HCT116 (cell line): ENCODE results near the gene ZNF652. TPM values are rescaled to one million over a fixed set of nuclear protein-coding genes. Genes with fewer than 3 reads are reported as not detected.

Source experiments
- ATAC-seq: fragments of 200-7000 bp; cut with Tn5 transposase; 2 replicates; pipeline ENCODE4 v1.9.1; 2020; ENCODE audit warnings: mild to moderate bottlenecking, moderate library complexity
- BruUV-seq: library from RNA; stranded (reverse); fragments of 400-500 nt; replicated peaks from 2 replicates; lab custom pipeline; 2021; lab: Mats Ljungman, UMichigan
- CTCF ChIA-PET: fragments of 300-600 bp; sonication (Branson Sonifier 250); formaldehyde crosslinking; loops from one replicate; lab custom pipeline; 2021; ENCODE audit warnings: antibody characterized with exemption; lab: Charles Lee
- POLR2A ChIA-PET: fragments of 300-600, 350-600 bp; sonication (Branson Sonifier 250); formaldehyde crosslinking; loops from one replicate; lab custom pipeline; 2021; ENCODE audit warnings: antibody characterized with exemption; lab: Charles Lee
- RAD21 ChIA-PET, 2 experiments: fragments of 300-600 bp; sonication (Branson Sonifier 250); formaldehyde crosslinking; loops; one replicate each; lab custom pipeline; 2023; ENCODE audit warnings: low total read pairs in 2 of 2; ENCODE audit not compliant: uncharacterized antibody in 2 of 2, unreplicated experiment in 2 of 2, low non-redundant PET in 1 of 2; lab: Charles Lee
- DNase-seq: peaks from one replicate; pipeline ENCODE4 v3.0.0-alpha.2; 2010; ENCODE audit warnings: low read depth, low spot score
- H2AFZ ChIP-seq: fragments of 200-600 bp; shearing (Covaris generic), sonication (generic); 2 replicates; pipeline ENCODE4 v1.6.1; 2017; ENCODE audit warnings: low read depth, mixed run types, mixed read lengths, antibody characterized with exemption, low read length; ENCODE audit not compliant: poor library complexity, severe bottlenecking
- H3K27ac ChIP-seq: 2 replicates; pipeline ENCODE4 v1.5.1; 2012; ENCODE audit warnings: low read depth, low read length
- H3K27me3 ChIP-seq: fragments of 200-600 bp; sonication (generic); 2 replicates; pipeline ENCODE4 v1.6.1; 2016; ENCODE audit warnings: mixed run types, low read length, mixed read lengths; ENCODE audit not compliant: insufficient read depth
- H3K36me3 ChIP-seq, 2 experiments: fragments of 200-500 bp in 1 of 2; fragments of 200-600 bp in 1 of 2; sonication (Bioruptor generic) in 1 of 2; sonication (generic) in 1 of 2; 2 replicates each; pipeline versions ENCODE4 v1.5.1 to v1.6.1; 2014 to 2016; ENCODE audit warnings: low read length in 2 of 2, inconsistent platforms in 1 of 2, mixed read lengths in 1 of 2, mixed run types in 1 of 2; ENCODE audit not compliant: insufficient read depth in 2 of 2, control insufficient read depth in 1 of 2
- H3K4me1 ChIP-seq, 2 experiments: fragments of 200-600 bp in 1 of 2; sonication (generic) in 1 of 2; 2 replicates each; pipeline versions ENCODE4 v1.5.1 to v1.6.1; 2012 to 2017; ENCODE audit warnings: low read length in 2 of 2, inconsistent platforms in 1 of 2, mild to moderate bottlenecking in 1 of 2, mixed read lengths in 1 of 2, mixed run types in 1 of 2, moderate library complexity in 1 of 2; ENCODE audit not compliant: insufficient read depth in 2 of 2, control insufficient read depth in 1 of 2
- H3K4me2 ChIP-seq: fragments of 200-600 bp; sonication (generic); 2 replicates; pipeline ENCODE4 v1.6.1; 2017; ENCODE audit warnings: mixed run types, low read length, mixed read lengths
- H3K4me3 ChIP-seq, 2 experiments: fragments of 200-600 bp in 1 of 2; sonication (generic) in 1 of 2; replicated peaks in 1 of 2; 2 replicates each; pipeline ENCODE4 v1.5.1; 2011 to 2016; ENCODE audit warnings: low read length in 2 of 2, control low read depth in 1 of 2, low read depth in 1 of 2, mild to moderate bottlenecking in 1 of 2, mixed read lengths in 1 of 2, mixed run types in 1 of 2
- H3K79me2 ChIP-seq: fragments of 200-600 bp; sonication (generic); 2 replicates; pipeline ENCODE4 v1.6.1; 2017; ENCODE audit warnings: mild to moderate bottlenecking, mixed run types, low read length, moderate library complexity, mixed read lengths; ENCODE audit not compliant: insufficient read depth
- H3K9ac ChIP-seq: fragments of 200-600 bp; sonication (generic); 2 replicates; pipeline ENCODE4 v1.6.1; 2016; ENCODE audit warnings: low read length, mixed read lengths
- H3K9me2 ChIP-seq: fragments of 200-600 bp; sonication (generic), shearing (Covaris generic); 2 replicates; pipeline ENCODE4 v1.6.1; 2017; ENCODE audit warnings: mixed run types, mild to moderate bottlenecking, moderate library complexity; ENCODE audit not compliant: insufficient read depth
- H3K9me3 ChIP-seq, 2 experiments: fragments of 200-500 bp in 1 of 2; fragments of 200-600 bp in 1 of 2; sonication (Bioruptor generic) in 1 of 2; sonication (generic) in 1 of 2; 2 replicates each; pipeline ENCODE4 v1.6.1; 2014 to 2017; ENCODE audit warnings: low read length in 2 of 2, mixed read lengths in 2 of 2, inconsistent platforms in 1 of 2, low read depth in 1 of 2, mild to moderate bottlenecking in 1 of 2, mixed run types in 1 of 2, moderate library complexity in 1 of 2; ENCODE audit not compliant: control insufficient read depth in 1 of 2, insufficient read depth in 1 of 2
- H4K20me1 ChIP-seq: fragments of 200-600 bp; sonication (generic), shearing (Covaris generic); 2 replicates; pipeline ENCODE4 v1.6.1; 2017; ENCODE audit warnings: mixed run types, mild to moderate bottlenecking, moderate library complexity; ENCODE audit not compliant: insufficient read depth
- CEBPB ChIP-seq: IDR thresholded peaks from 2 replicates; pipeline ENCODE4 v1.6.1; 2012; ENCODE audit warnings: low read depth
- EGR1 ChIP-seq: IDR thresholded peaks from 2 replicates; pipeline ENCODE4 v1.6.1; 2012; ENCODE audit warnings: low read depth
- POLR2A ChIP-seq: IDR thresholded peaks from 2 replicates; pipeline ENCODE4 v1.7.0; 2011; ENCODE audit warnings: borderline replicate concordance; ENCODE audit not compliant: insufficient read depth, insufficient read length; ENCODE audit errors: extremely low read depth
- POLR2AphosphoS5 ChIP-seq: IDR thresholded peaks from 2 replicates; pipeline ENCODE4 v1.6.1; 2011; ENCODE audit warnings: mild to moderate bottlenecking, low read depth, low read length, moderate library complexity
- SIN3A ChIP-seq: IDR thresholded peaks from 2 replicates; pipeline ENCODE4 v1.6.1; 2012; ENCODE audit warnings: low read depth
- SRF ChIP-seq: IDR thresholded peaks from 2 replicates; pipeline ENCODE4 v1.6.1; 2012; ENCODE audit warnings: low read depth
- YY1 ChIP-seq: IDR thresholded peaks from 2 replicates; pipeline ENCODE4 v1.6.1; 2011; ENCODE audit warnings: low read length, low read depth, moderate library complexity, mild to moderate bottlenecking; ENCODE audit not compliant: insufficient replicate concordance; ENCODE audit errors: extremely low read depth
- intact Hi-C: fragments of 100-400 bp; cut with micrococcal nuclease; formaldehyde crosslinking; loops from 2 replicates; pipeline ENCODE4 v1.10.0; 2022
- total RNA-seq: library from RNA; stranded (reverse); gene quantifications from one replicate; pipeline ENCODE4 v1.2.1, GENCODE V29; 2021; ENCODE audit not compliant: unreplicated experiment
- TF ChIP-seq, protein P1 (sequence below), 3 experiments: fragments of 200-600 bp in 1 of 3; sonication (generic) in 1 of 3; IDR thresholded peaks in 2 of 3; conservative IDR thresholded peaks in 1 of 3; 2 replicates each; pipeline ENCODE4 v1.5.1; 2012 to 2017; ENCODE audit warnings: low read depth in 2 of 3, low read length in 2 of 3, antibody characterized with exemption in 1 of 3, borderline replicate concordance in 1 of 3, control low read depth in 1 of 3, mild to moderate bottlenecking in 1 of 3, mixed read lengths in 1 of 3, mixed run types in 1 of 3, moderate library complexity in 1 of 3; ENCODE audit not compliant: insufficient read depth in 1 of 3
- TF ChIP-seq, protein P2 (sequence below): IDR thresholded peaks from 2 replicates; pipeline ENCODE4 v1.6.1; 2012

Gene ZNF652
- total RNA-seq, 1 experiment from 2014 or later, result 27.8 TPM

- CTCF ChIA-PET, result no interaction called here
- H3K79me2 ChIP-seq, result peaks cover 80% of the 10 kb centered on the region
- no peak overlapping the region for H3K4me3 ChIP-seq
- H3K4me2 ChIP-seq, result no peak overlapping the region
- intact Hi-C loops, result no loop called here
- TF ChIP-seq POLR2AphosphoS5, result no peak
- TF ChIP-seq, protein P1, sequence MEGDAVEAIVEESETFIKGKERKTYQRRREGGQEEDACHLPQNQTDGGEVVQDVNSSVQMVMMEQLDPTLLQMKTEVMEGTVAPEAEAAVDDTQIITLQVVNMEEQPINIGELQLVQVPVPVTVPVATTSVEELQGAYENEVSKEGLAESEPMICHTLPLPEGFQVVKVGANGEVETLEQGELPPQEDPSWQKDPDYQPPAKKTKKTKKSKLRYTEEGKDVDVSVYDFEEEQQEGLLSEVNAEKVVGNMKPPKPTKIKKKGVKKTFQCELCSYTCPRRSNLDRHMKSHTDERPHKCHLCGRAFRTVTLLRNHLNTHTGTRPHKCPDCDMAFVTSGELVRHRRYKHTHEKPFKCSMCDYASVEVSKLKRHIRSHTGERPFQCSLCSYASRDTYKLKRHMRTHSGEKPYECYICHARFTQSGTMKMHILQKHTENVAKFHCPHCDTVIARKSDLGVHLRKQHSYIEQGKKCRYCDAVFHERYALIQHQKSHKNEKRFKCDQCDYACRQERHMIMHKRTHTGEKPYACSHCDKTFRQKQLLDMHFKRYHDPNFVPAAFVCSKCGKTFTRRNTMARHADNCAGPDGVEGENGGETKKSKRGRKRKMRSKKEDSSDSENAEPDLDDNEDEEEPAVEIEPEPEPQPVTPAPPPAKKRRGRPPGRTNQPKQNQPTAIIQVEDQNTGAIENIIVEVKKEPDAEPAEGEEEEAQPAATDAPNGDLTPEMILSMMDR (IDR thresholded peaks at IDR 0.05 in 2 of 3, conservative IDR thresholded peaks at IDR 0.05 in 1 of 3; ENCODE audit: borderline replicate concordance in 1 of 3, insufficient read depth in 1 of 3, low read depth in 2 of 3, low read length in 2 of 3), result no peak
- TF ChIP-seq POLR2A, result no peak
- TF ChIP-seq EGR1, result no peak
- TF ChIP-seq SRF, result no peak
- TF ChIP-seq YY1, result no peak
- no peak for TF ChIP-seq SIN3A
- TF ChIP-seq CEBPB, result no peak
- TF ChIP-seq, protein P2, sequence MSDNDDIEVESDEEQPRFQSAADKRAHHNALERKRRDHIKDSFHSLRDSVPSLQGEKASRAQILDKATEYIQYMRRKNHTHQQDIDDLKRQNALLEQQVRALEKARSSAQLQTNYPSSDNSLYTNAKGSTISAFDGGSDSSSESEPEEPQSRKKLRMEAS, result no peak
- H3K9me2 ChIP-seq, result no peaks in the 10 kb centered on the region
- RAD21 ChIA-PET, result no interaction called here
- no peak overlapping the region for H2AFZ ChIP-seq
- H3K27ac ChIP-seq, result no peak overlapping the region
- H3K27me3 ChIP-seq, result no peaks in the 10 kb centered on the region
- no peak for DNase-seq
- ATAC-seq, result no peak
- H3K9me3 ChIP-seq, result peaks cover 0 to 2% of the 10 kb centered on the region in 2 experiments; a peak in 2 of 4 replicates
- H3K4me1 ChIP-seq, result no peaks in the 10 kb centered on the region
- no TSS peak for BruUV-seq
- 0 out of 4 replicates have a peak, but pooled peaks cover 0 to 7% of the 10 kb centered on the region in 2 experiments for H3K36me3 ChIP-seq
- POLR2A ChIA-PET, result no interaction called here
- H4K20me1 ChIP-seq, result peaks cover 10% of the 10 kb centered on the region; the same call in 1 of the 2 replicates
- H3K9ac ChIP-seq, result no peak overlapping the region
Observed at GRCh38 chr17:49344914-49345313, 17.1 kb downstream of the ZNF652 start.
